Activated CD8-positive, alpha-beta memory T cell treated with anti-CD3 and anti-CD28 coated beads for 36 hours (primary cell): ENCODE measurements around the gene ERN1. TPM values are rescaled to one million over a fixed set of nuclear protein-coding genes. Genes with fewer than 3 reads are reported as not detected.

ENCODE experiments used
- CTCF ChIA-PET: fragments of 350-600 bp; sonication (Branson Sonifier 250); formaldehyde crosslinking; loops from one replicate; lab custom pipeline; 2021; ENCODE audit warnings: antibody characterized with exemption; lab: Charles Lee
- POLR2A ChIA-PET: fragments of 350-600 bp; sonication (Branson Sonifier 250); formaldehyde crosslinking; loops from one replicate; lab custom pipeline; 2021; ENCODE audit warnings: antibody characterized with exemption; lab: Charles Lee
- total RNA-seq, 2 experiments: library from RNA; stranded (reverse); gene quantifications; one replicate each; pipeline ENCODE4 v1.2.3, GENCODE V29; 2021

Gene ERN1
- total RNA-seq, 2 experiments from 2014 or later, result 15.9 to 18.5 TPM

DNA sequence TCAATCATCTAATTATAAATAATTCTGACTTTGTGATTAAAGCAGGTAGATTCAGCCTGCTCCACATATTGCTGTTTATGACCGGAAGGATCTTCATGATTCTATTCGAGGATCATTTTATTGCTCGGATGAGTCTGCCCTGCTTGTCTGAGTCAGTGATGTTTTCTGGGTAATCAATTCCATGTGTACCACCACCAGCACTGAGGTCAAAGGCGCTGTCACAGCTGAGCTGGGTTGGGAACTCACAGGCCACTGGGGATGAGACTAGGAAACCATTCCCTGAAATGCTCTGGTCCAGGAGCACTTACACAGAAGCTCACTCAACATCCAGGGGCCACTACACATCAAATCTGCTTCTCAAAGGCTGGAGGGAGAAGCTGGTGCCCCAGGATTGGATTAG lies 30.4 kb upstream of the ERN1 start:
- ChIA-PET POLR2A (no interaction called here), CTCF (interaction anchor here (0.6 kb wide), 1 partner anchor 94 kb away, joined by 4 read pairs; no protein-coding TSS in a partner anchor)

DNA sequence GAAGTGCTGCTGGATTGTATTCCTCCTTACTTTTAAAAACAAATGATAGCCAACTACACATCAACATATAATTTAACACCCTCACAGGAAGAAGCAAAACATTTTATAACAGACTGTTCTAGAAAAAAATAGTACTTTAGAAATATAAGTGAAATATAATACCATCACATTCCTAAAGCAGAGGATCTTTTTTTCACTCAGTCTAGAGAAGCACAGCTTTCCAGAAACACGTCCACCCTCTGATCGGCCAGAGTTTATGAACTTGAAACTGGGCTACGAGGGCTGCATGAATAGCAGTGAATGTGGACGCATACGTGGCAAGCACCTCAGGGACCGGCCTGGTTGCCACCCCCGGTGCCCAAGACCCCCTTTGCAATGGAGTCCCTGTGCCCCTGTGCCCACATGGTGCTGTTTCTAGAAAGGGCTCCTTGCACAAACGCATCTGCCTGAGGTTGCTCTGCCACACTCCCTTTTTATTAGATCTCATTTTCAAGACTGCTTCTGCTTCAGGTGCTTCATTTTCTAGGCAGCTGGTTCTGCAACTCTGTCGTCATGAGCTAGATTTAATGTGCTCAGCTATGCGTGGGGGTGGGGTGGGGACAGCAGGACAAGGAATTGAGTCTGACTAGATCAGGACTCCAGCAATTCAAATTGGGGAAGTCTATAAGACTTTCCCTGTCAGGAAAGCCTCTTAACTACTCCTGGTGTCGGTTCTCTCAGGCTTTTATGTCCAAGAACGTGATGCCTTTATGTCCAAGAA lies 29.1 kb upstream of the ERN1 start:
- POLR2A ChIA-PET, result no interaction called here

DNA sequence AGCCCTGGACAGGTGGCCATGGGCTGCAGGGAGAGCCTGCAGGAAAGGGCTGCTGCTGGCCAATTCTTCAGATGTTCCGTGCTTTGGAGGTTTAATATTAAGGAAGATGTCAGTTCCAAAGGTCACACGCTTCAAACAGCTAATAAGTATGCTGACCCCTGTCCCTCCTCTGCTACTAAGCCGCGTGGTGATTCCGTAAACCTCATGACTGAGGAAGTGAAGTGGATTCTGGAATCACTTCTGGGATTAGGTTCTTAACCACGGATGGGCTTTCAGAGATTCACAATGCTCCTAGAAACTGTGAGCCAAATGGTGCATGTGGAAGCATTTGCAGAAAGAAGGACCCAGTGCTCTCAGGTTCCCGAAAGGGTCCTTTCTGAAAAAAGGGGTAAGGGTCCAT lies 28.5 kb upstream of the ERN1 start:
- POLR2A ChIA-PET, result no interaction called here
- CTCF ChIA-PET, result no interaction called here

More for the DNA sequence above, 29.1 kb upstream of the ERN1 start:
- CTCF ChIA-PET, result no interaction called here

DNA sequence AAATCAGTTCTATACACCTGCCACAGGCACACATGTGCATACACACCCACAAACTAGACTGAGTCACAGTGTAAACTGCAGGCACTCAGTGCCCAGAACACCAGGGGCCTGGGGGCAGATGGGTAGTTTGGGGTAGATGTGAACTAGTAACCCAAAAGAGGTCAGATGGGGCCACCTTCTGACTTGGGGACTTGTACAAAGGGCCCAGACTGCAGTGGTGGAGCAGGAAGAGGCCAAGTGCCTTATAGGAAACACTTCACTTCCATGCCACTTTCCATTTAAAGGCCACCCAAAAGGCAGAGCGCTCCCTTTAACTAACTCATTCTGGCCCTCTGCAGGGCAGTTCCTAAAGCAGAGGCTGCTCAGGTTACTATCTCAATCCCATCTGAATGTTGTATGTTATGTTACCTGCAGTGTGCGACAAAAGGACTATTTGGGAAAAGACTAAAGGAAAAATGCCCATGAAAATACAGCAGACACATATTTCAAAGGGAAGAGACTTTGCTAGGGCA lies 27.8 kb upstream of the ERN1 start:
- ChIA-PET POLR2A (no interaction called here), CTCF (no interaction called here)

DNA sequence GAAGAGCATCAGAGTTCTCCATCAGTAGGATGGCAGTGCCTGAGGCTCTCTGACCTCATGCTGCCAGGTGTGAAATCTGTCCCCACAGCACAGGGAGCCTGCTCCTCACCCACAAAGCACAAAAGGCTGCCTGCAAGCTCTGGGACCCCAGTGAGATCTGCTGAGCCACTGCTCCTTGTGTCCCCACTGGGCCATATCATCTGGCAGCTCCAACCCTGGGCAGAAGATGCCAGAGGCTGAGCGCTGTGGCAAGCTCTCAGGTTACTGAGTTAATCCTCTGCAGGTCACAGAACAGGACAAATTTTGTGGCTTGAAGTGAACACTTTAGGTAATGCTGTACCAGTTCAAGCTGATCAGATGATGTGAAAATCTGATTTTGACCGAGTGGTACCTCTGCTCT lies 26.7 kb upstream of the ERN1 start:
- ChIA-PET CTCF (no interaction called here), POLR2A (no interaction called here)

DNA sequence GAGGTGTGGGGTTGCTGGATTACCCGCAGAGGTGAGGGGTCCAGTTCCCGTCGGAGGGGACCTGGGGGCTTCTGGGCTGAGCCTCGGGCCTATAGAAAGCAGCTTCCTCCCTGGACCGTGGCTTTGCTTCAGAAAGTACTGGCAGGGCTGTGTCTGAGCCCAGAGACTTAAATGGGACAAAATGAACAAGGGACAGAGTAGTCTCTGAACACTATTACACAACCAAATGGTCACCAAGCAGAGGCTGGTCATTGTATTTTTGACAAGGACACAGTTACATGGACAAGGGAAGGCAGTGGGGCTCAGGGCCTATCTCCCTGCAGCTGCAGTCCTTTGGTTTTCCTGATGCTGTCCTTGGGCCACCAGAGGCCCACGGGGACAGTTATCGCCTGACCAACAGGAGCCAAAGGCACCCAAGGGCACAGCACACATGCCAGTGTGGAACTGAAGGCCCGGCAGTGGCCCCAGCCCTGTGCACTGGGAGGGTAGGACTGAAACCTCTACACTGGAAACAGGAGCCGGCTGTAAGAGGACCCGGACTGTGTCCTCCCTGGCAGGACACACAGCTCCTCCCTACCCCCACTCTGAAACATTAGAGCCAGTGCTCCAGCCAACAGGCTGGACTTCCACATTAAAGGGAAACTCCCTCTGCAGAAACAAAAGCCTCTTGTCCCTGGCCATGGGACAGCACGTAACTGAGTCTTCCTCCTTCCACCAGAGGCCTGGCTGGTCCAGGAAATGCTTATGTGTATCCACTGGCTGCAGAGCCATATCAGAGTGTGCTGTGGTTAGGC lies 26.0 kb upstream of the ERN1 start:
- CTCF ChIA-PET, result no interaction called here
- POLR2A ChIA-PET, result no interaction called here

DNA sequence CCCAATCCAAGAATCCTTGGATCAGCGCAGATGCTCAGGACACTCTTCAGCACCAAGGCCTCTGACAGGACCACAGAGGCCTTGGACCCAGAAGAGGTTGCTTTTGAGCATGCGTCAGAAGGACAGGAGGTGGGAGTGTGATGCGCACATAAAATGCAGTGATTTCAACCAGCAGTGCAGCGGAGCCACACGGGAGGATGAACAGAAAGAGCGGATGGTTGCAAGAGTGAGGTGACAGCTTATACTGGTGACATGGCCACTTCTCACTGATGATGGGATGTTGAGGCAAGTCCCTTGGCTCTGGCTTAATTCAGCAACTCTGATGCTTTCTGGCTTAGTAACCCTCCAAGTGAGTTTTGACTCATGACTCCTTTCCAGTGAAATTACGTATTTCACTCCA lies 25.2 kb upstream of the ERN1 start:
- ChIA-PET CTCF (no interaction called here), POLR2A (interaction anchor here (0.6 kb wide), 2 partner anchors 10 to 128 kb away, joined by 5 to 11 read pairs; no protein-coding TSS in a partner anchor)

DNA sequence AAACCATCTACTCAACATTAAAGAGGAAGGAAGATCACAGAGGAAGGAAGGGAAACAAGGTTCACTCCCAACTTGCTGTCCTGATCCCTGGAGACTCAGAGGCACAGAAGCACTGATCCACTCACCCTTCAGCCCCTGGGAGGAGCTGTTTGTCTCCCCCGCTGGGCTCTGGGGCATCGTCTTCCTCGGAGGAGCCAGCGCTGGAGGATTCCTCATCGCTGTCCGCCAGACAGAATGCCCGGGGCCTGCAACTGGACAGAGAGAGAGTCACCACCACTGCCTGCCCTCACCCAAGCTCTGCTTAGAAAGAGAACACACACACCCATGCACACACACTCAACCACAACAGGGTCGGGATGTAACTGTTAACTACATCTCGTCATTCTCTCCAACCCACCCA lies 24.8 kb upstream of the ERN1 start:
- ChIA-PET POLR2A (interaction anchor here (0.6 kb wide), 2 partner anchors 9 to 127 kb away, joined by 5 to 11 read pairs; no protein-coding TSS in a partner anchor), CTCF (no interaction called here)

DNA sequence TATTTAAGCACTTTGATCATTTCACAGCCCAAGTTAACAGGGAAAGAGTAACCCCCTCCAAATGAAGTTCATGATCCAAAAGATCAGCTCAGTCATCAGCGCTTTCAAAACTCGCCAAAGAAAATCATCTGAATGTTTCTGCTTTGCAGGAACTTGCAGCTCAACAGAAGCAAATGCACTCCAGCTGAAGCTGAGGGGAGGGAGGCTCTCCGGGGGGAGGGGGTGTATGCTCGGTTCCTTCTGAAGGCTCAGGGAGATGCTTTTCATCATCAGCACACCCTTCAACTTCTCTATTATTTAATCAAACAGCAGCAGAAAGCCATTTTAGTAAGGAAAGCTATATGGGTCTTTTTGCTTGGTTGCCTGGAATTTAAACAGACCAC lies 24.4 kb upstream of the ERN1 start:
- ChIA-PET POLR2A (interaction anchor here (0.6 kb wide), 1 partner anchor 127 kb away, joined by 11 read pairs; no protein-coding TSS in a partner anchor), CTCF (interaction anchor here (2.0 kb wide), 1 partner anchor 21 kb away, joined by 5 read pairs; no protein-coding TSS in a partner anchor)

DNA sequence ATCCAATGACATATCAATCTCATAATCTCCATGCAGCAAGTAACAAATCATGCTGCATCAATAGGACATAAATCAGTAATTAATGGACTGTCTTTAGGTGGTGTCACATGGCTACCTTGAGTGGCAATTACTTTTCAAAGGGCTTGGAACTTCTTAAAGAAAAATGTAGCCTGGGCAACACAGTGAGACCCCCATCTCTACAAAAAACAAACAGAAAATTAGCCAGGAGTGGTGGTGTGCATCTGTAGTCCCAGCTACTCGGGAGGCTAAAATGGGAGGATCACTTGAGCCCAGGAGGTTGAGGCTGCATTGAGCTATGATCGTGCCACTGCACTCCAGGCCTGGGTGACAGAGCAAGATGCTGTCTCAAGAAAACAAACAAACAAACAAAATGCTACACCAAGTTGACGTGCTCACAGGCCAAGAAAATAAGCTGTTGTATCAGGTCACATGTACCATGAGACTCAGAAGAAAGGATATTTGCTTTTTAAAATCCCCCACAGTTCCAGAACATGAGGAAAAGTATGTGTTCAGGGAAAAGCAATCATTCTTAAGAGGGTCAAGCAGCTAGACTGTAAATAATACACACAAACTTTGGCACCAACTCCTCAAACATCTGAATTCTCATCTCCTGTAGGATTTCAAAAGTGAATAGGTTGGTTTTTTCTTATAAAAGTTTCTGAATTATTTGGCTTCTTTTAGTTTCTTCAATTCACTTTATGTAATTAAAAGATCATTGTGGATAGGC lies 23.8 kb upstream of the ERN1 start:
- CTCF ChIA-PET, result interaction anchor here (2.0 kb wide), 1 partner anchor 20 kb away, joined by 5 read pairs; no protein-coding TSS in a partner anchor
- POLR2A ChIA-PET, result no interaction called here

DNA sequence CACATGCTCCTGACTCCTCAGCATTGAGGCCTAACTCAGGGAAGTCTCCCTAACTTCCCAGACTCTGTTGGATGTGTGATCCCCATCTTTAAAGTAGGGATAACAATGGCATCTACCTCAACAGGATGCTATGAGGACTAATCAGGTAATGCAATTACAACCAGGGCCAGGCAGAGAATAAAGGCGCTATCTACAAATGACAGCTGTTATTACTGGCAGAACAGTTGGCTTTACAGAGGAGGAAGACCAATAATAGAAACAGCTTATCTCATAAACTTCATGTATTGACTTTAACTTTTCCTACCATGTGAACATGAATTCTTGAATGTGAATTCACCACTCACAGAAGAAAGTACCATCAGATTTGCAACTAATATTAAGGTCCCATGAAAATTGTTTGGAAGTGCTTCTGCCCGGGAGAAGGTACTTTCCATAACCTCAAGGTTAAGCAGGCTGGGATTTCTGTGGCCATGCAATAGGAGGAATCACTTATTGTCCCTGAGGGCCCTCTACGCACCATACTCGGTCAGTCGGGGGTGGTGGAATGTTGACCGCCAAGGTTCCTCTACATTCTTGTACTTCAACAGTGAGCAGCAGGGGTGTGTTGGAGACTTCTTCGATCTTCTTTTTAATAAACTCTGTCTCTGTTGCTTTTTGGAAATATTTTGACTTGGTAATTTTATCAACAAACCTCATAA lies 22.6 kb upstream of the ERN1 start:
- POLR2A ChIA-PET, result no interaction called here
- CTCF ChIA-PET, result interaction anchor here (0.7 to 2.0 kb wide), 3 partner anchors 19 to 138 kb away, joined by 3 to 6 read pairs (median 5); no protein-coding TSS in a partner anchor

DNA sequence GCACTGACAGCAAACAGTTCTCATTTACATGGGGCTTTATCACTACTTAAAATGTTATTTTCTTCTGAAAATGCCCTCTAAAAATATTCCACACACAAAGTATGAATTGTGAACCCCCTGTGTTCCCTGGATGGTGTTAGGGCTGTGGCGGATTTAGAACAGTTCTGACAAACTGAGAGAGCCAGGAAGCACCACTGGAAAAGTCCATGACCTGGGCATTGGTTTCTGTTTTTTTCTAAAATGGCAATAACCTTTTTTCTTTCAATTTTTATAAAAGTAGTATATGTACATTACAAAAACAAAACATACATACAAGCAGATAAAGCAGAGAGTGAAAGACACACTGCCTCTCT lies 21.0 kb upstream of the ERN1 start:
- CTCF ChIA-PET, result interaction anchor here (1.1 kb wide), 1 partner anchor 27 kb away, joined by 3 read pairs; no protein-coding TSS in a partner anchor
- POLR2A ChIA-PET, result no interaction called here

DNA sequence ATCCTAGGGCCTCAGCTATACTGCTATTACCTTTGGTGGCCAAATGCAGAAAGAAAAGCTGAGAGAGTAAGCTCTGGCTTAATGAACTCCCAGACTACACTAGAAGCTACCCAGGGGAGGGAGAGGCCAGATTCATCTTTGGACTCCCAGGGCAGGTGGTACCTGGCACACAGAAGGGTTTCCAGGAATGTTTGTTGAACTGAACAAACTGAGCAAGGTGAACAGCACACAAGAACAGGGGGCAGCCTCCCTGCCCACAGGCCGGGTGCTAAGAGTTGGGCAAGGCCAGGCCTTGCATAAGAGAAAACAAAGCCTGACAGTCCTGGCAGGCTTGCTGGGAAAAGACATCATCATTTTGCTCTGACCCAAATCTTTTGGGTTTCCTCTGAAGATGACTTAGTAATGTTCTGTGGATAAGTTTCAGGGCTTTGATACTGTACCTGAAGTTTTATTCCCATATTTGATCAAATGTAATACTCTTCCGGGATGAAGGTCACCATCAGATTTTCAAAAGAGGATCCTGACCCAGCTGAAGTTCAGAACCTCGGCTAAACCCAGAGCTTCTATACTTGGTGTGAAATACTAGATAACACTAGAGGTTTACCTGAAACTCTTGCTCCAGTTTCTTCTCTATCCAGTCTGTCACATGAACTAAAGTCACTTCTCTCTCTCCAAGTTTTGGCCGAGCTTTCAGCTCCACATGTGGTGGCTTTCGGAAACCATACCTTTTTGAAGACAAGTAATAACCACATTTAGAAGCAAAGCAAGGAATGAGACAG lies 20.5 kb upstream of the ERN1 start:
- CTCF ChIA-PET, result interaction anchor here (0.6 to 2.0 kb wide), 4 partner anchors 19 to 132 kb away, joined by 3 to 6 read pairs (median 4); no protein-coding TSS in a partner anchor

DNA sequence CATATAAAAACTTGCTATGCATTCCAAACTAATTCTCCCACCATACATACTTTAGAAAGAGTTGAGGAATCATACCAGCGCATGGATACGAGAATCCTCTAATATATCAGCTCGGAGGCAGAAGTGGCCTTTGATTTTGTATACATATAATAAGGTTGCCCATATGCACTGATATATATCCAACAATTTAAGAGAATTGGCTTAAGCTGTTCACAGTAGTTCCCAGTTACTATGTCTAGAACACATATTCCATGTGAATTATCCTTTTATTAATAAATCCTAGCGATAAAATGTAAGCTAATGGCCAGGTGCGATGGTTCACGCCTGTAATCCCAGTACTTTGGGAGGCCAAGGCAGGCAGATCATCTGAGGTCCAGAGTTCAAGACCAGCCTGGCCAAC lies 19.3 kb upstream of the ERN1 start:
- CTCF ChIA-PET, result interaction anchor here (0.6 to 2.0 kb wide), 8 partner anchors 15 to 493 kb away, joined by 3 to 7 read pairs (median 4); no protein-coding TSS in a partner anchor
- POLR2A ChIA-PET, result no interaction called here

More for the DNA sequence above, 20.5 kb upstream of the ERN1 start:
- POLR2A ChIA-PET, result interaction anchor here (0.7 to 0.8 kb wide), 2 partner anchors 11 to 449 kb away, joined by 3 to 6 read pairs; no protein-coding TSS in a partner anchor

DNA sequence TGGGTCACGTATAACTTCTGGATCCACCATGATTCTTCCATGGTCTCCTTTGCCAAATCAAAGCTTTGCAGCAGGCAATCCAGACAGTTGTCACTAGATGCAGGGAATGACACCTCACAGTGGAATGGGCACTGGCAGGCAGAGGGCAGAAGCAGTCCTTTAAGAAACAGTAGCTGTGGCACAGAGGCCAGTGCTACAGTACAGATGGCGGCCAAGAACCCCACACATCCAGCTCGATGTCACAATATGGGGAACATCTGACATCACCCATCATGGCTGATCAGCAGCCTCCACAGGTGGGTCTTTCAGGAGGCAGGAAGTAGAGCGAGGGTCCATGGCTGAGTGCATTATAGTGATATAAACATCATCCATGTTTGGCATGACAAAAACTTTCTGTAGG lies 18.8 kb upstream of the ERN1 start:
- CTCF ChIA-PET, result interaction anchor here (0.6 to 2.0 kb wide), 9 partner anchors 15 to 493 kb away, joined by 3 to 7 read pairs (median 4); no protein-coding TSS in a partner anchor
- POLR2A ChIA-PET, result no interaction called here

DNA sequence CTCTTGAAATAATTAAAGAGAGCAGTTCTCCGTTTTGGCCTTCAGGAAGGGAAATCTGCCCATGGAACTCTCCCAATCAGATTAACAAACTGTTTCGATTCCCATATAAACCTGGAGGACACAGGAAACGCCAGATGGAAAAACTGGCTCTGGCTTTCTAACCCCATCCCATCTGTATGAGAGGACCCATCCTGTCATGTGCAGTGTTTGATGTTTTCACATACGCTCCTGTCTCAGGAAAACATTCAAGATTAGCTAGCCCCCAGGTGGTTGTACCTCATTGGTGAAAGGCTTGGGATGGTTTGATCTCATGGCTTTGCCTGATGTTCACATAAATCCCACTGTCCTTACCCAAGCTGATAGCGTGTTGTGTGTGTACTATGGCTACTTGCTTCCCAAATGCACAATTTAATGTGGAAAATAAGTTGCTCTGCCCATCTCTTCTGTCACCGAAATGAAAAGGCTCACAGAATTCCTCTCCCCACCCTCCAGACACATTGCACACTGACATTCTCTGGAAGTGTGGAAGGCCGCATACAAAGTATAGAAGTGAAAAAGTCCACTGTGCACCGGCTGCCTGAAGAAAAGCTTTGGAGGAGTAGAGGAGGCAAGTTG lies 18.2 kb upstream of the ERN1 start:
- ChIA-PET POLR2A (interaction anchor here (0.9 kb wide), 1 partner anchor 450 kb away, joined by 3 read pairs; no protein-coding TSS in a partner anchor), CTCF (interaction anchor here (0.7 to 2.0 kb wide), 7 partner anchors 17 to 246 kb away, joined by 3 to 7 read pairs (median 4); no protein-coding TSS in a partner anchor)
